OCI-LY7 (cell line): ENCODE measurements around the gene PDIA6. TPM values are rescaled to one million over a fixed set of nuclear protein-coding genes. Genes with fewer than 3 reads are reported as not detected.

Source experiments
- BruUV-seq: library from RNA; stranded (reverse); fragments of 400-500 nt; replicated peaks from 2 replicates; lab custom pipeline; 2021; lab: Mats Ljungman, UMichigan
- CTCF ChIA-PET: fragments of 300-600 bp; sonication (Branson Sonifier 250); formaldehyde crosslinking; loops from one replicate; lab custom pipeline; 2022; ENCODE audit warnings: antibody characterized with exemption; ENCODE audit not compliant: unreplicated experiment; lab: Charles Lee
- POLR2A ChIA-PET: fragments of 300-600 bp; sonication (Branson Sonifier 250); formaldehyde crosslinking; loops from one replicate; lab custom pipeline; 2022; ENCODE audit warnings: antibody characterized with exemption; lab: Charles Lee
- DNase-seq: peaks from one replicate; pipeline ENCODE4 v3.0.0-alpha.2; 2015; ENCODE audit warnings: low spot score
- H2AFZ ChIP-seq: fragments of 200-600 bp; sonication (generic), shearing (Covaris generic); 2 replicates; pipeline ENCODE4 v1.6.1; 2014; ENCODE audit warnings: mild to moderate bottlenecking, antibody characterized with exemption, low read length, moderate library complexity
- H3K27ac ChIP-seq: fragments of 200-600 bp; sonication (generic); 2 replicates; pipeline ENCODE4 v1.5.1; 2014; ENCODE audit warnings: mixed run types, low read depth, mild to moderate bottlenecking, moderate library complexity, low read length, inconsistent platforms; ENCODE audit not compliant: poor library complexity, severe bottlenecking
- H3K36me3 ChIP-seq: fragments of 200-600 bp; sonication (generic); 2 replicates; pipeline ENCODE4 v1.6.1; 2014; ENCODE audit warnings: mild to moderate bottlenecking, antibody characterized with exemption, low read length, moderate library complexity, mixed read lengths; ENCODE audit not compliant: insufficient read depth
- H3K4me1 ChIP-seq: fragments of 200-600 bp; sonication (generic); 2 replicates; pipeline ENCODE4 v1.5.1; 2014; ENCODE audit warnings: mild to moderate bottlenecking, low read length; ENCODE audit not compliant: insufficient read depth, poor library complexity, severe bottlenecking
- H3K4me2 ChIP-seq: fragments of 200-600 bp; sonication (generic); 2 replicates; pipeline ENCODE4 v1.6.1; 2014; ENCODE audit warnings: mild to moderate bottlenecking, low read length
- H3K4me3 ChIP-seq: fragments of 200-600 bp; sonication (generic); 2 replicates; pipeline ENCODE4 v1.5.1; 2014; ENCODE audit warnings: mild to moderate bottlenecking, low read depth, low read length; ENCODE audit not compliant: poor library complexity, severe bottlenecking
- H3K79me2 ChIP-seq: fragments of 200-600 bp; sonication (generic); 2 replicates; pipeline ENCODE4 v1.6.1; 2016; ENCODE audit warnings: low read depth, mild to moderate bottlenecking, low read length, moderate library complexity, mixed read lengths; ENCODE audit not compliant: insufficient read depth
- H3K9me2 ChIP-seq: fragments of 200-600 bp; sonication (generic); 2 replicates; pipeline ENCODE4 v1.6.1; 2016; ENCODE audit warnings: mild to moderate bottlenecking, low read length, mixed read lengths; ENCODE audit not compliant: insufficient read depth
- H3K9me3 ChIP-seq: fragments of 200-600 bp; sonication (generic); 2 replicates; pipeline ENCODE4 v1.6.1; 2014; ENCODE audit warnings: mild to moderate bottlenecking, mixed run types, low read length, mixed read lengths
- H4K20me1 ChIP-seq: fragments of 200-600 bp; sonication (generic); 2 replicates; pipeline ENCODE4 v1.6.1; 2014; ENCODE audit warnings: mild to moderate bottlenecking, antibody characterized with exemption, low read length, moderate library complexity, mixed read lengths; ENCODE audit not compliant: insufficient read depth
- EZH2phosphoT487 ChIP-seq: fragments of 200-600 bp; sonication (generic); IDR thresholded peaks from 2 replicates; pipeline ENCODE4 v1.6.1; 2018; ENCODE audit warnings: low read depth, borderline replicate concordance, mild to moderate bottlenecking, mixed run types, antibody characterized with exemption, low read length, moderate library complexity, mixed read lengths
- intact Hi-C: fragments of 100-400 bp; cut with micrococcal nuclease; formaldehyde crosslinking; loops from one replicate; pipeline ENCODE4 v1.10.0; 2022; ENCODE audit not compliant: unreplicated experiment
- total RNA-seq, 2 experiments: library from RNA; depleted of rRNA in 1 of 2; stranded (reverse); fragments of >200 nt in 1 of 2; shearing (Covaris generic) in 1 of 2; gene quantifications; 2 replicates each; pipeline ENCODE4 v1.2.3, GENCODE V29; 2014 to 2022
- TF ChIP-seq, protein P1 (sequence below): fragments of 200-600 bp; sonication (generic); conservative IDR thresholded peaks from 2 replicates; pipeline ENCODE4 v1.5.1; 2014; ENCODE audit warnings: mild to moderate bottlenecking, antibody characterized with exemption, low read length, moderate library complexity, mixed read lengths

Gene PDIA6
- total RNA-seq, 2 experiments from 2014 or later = 150 to 171 TPM

DNA sequence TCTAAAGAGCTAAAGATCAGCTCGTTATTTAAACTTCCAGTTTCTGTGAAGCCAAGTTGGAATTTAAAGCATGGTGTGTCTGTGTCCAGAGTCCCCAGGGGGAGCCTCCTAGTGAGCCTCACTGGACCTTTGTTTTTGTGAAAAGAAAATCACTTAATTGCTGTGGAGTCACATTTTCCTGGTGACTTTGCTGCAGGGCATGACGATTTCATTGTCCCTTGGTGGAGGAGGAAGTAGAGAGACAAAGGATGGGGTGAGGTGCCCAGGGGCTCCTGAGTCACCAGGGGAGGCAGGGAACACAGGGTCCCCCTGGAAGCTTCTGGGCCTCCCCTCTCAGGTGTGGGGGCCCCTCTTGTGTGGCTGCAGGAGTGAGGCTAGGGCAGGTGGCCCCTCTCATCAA, 71.4 kb downstream of the PDIA6 start:
- no peak for DNase-seq
- intact Hi-C loops = no loop called here
- Histone ChIP-seq H4K20me1 (no peaks in the 10 kb centered on the region), H3K9me3 (no peaks in the 10 kb centered on the region), H2AFZ (no peak overlapping the region), H3K36me3 (no peaks in the 10 kb centered on the region), H3K4me3 (no peak overlapping the region), H3K4me1 (peaks cover 13% of the 10 kb centered on the region), H3K79me2 (no peaks in the 10 kb centered on the region), H3K9me2 (no peaks in the 10 kb centered on the region), H3K27ac (no peak overlapping the region), H3K4me2 (no peak overlapping the region)
- CTCF ChIA-PET = no interaction called here
- TF ChIP-seq, protein P1, sequence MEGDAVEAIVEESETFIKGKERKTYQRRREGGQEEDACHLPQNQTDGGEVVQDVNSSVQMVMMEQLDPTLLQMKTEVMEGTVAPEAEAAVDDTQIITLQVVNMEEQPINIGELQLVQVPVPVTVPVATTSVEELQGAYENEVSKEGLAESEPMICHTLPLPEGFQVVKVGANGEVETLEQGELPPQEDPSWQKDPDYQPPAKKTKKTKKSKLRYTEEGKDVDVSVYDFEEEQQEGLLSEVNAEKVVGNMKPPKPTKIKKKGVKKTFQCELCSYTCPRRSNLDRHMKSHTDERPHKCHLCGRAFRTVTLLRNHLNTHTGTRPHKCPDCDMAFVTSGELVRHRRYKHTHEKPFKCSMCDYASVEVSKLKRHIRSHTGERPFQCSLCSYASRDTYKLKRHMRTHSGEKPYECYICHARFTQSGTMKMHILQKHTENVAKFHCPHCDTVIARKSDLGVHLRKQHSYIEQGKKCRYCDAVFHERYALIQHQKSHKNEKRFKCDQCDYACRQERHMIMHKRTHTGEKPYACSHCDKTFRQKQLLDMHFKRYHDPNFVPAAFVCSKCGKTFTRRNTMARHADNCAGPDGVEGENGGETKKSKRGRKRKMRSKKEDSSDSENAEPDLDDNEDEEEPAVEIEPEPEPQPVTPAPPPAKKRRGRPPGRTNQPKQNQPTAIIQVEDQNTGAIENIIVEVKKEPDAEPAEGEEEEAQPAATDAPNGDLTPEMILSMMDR = no peak
- no peak for TF ChIP-seq EZH2phosphoT487
- POLR2A ChIA-PET = no interaction called here
- BruUV-seq = no TSS peak

DNA sequence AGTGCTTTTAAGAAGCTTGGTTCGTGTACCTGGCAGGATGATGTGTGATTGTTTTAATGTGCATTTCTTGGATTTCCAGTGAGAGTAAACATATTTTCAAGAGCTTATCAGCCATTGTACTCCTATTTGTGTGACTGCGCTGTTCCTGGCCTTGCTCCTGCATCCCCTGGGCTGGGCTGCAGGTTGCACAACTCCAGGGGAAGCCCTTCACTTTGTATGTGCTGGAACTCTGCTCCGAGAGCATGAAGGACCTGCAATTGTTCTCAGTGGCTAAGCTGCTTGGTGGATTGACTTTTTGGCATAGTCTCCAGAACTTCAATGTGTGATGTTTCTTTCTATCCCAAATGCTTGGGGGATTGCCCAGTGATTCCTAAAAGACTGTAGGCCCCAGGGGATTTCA, 72.4 kb downstream of the PDIA6 start:
- Histone ChIP-seq H3K4me3 (no peak overlapping the region), H2AFZ (no peak overlapping the region), H3K9me2 (no peaks in the 10 kb centered on the region), H4K20me1 (no peaks in the 10 kb centered on the region), H3K27ac (no peak overlapping the region), H3K4me1 (peaks cover 4% of the 10 kb centered on the region), H3K36me3 (no peaks in the 10 kb centered on the region), H3K79me2 (no peaks in the 10 kb centered on the region), H3K9me3 (no peaks in the 10 kb centered on the region), H3K4me2 (no peak overlapping the region)
- TF ChIP-seq, protein P1 = no peak
- TF ChIP-seq EZH2phosphoT487 = no peak
- intact Hi-C loops = no loop called here
- CTCF ChIA-PET = no interaction called here
- no TSS peak for BruUV-seq
- POLR2A ChIA-PET = interaction anchor here (0.6 to 0.9 kb wide), 3 partner anchors 51 to 601 kb away, joined by 3 to 6 read pairs (median 3); partner anchors contain the start of gene NOL10
- DNase-seq = no peak

DNA sequence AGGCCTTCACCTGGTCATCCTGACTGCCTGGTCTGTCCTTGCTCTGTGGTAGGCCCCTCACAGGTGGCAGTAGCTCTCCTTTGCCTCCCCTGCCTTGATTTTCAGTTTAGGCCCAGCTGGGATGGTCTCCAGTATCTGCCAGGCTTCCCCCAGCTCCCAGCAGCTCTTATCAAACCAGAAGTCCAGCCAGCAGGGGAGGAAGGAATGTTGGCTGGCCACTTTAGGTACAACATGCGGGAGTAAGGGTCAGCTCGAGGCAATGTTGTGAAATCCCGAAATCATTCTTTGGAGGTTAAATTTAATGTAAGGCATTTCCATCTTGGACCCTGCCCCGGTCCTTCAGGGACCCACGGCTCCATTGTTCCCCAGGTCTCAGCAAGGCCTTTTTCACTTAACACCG, 74.4 kb downstream of the PDIA6 start:
- H4K20me1 ChIP-seq = no peaks in the 10 kb centered on the region
- H3K9me3 ChIP-seq = no peaks in the 10 kb centered on the region
- no peak overlapping the region for H3K4me2 ChIP-seq
- no peaks in the 10 kb centered on the region for H3K36me3 ChIP-seq
- POLR2A ChIA-PET = no interaction called here
- BruUV-seq = no TSS peak
- H3K79me2 ChIP-seq = no peaks in the 10 kb centered on the region
- H3K27ac ChIP-seq = no peak overlapping the region
- CTCF ChIA-PET = no interaction called here
- DNase-seq = no peak
- intact Hi-C loops = no loop called here
- no peak overlapping the region for H3K4me3 ChIP-seq
- H3K4me1 ChIP-seq = no peaks in the 10 kb centered on the region
- no peak overlapping the region for H2AFZ ChIP-seq
- H3K9me2 ChIP-seq = no peaks in the 10 kb centered on the region
- TF ChIP-seq, protein P1 = no peak
- TF ChIP-seq EZH2phosphoT487 = no peak
